Hematopoietic multipotent progenitor cell treated with erythropoietin and hydrocortisone succinate and interleukin-3 and kit ligand, for 6 days (in vitro differentiated cells): ENCODE measurements around the gene PSG2.
"Not testable (repeated sequence)": the region's sequence is repeated elsewhere in the genome, so short reads cannot be mapped to it uniquely, and the experiment has no call there.

Experiments
- DNase-seq: peaks from one replicate; pipeline ENCODE4 v3.0.0-alpha.2; 2015

PSG2 gene

GRCh38 chr19:43082601-43083000 lies at the start of gene PSG2:
TSS of gene PSG2 (minus strand) at chr19:43082701. CDS start at chr19:43082569, 132 bp downstream.
- DNase-seq = not testable (repeated sequence)

- DNase-seq = not testable (repeated sequence)
These were observed 48.9 kb upstream of the PSG2 start for GRCh38 chr19:43131281-43131842.

GRCh38 chr19:43129197-43129596 lies 46.7 kb upstream of the PSG2 start:
- DNase-seq = not testable (repeated sequence)

- DNase-seq = not testable (repeated sequence)
These were observed 44.8 kb upstream of the PSG2 start for GRCh38 chr19:43127336-43127735.

- no peak for DNase-seq
These were observed 44.2 kb upstream of the PSG2 start for GRCh38 chr19:43126720-43127119.

GRCh38 chr19:43124360-43124759 lies 41.9 kb upstream of the PSG2 start:
- DNase-seq = no peak

GRCh38 chr19:43120433-43121026 lies 38.0 kb upstream of the PSG2 start:
- not testable (repeated sequence) for DNase-seq

- not testable (repeated sequence) for DNase-seq
These were observed 37.0 kb upstream of the PSG2 start for GRCh38 chr19:43119526-43119925.

- DNase-seq = not testable (repeated sequence)
These were observed 33.9 kb upstream of the PSG2 start for GRCh38 chr19:43116421-43116820.

- not testable (repeated sequence) for DNase-seq
These were observed 33.0 kb upstream of the PSG2 start for GRCh38 chr19:43115548-43115947.

GRCh38 chr19:43115064-43115463 lies 32.6 kb upstream of the PSG2 start:
- DNase-seq = not testable (repeated sequence)

- not testable (repeated sequence) for DNase-seq
These were observed 32.1 kb upstream of the PSG2 start for GRCh38 chr19:43114626-43115025.

- not testable (repeated sequence) for DNase-seq
These were observed 24.9 kb upstream of the PSG2 start for GRCh38 chr19:43107401-43107800.

- DNase-seq = no peak
These were observed 23.0 kb upstream of the PSG2 start for GRCh38 chr19:43105496-43105895.

- DNase-seq = peak; percentile 7
These were observed 21.8 kb upstream of the PSG2 start for GRCh38 chr19:43104215-43104850.

GRCh38 chr19:43101950-43102349 lies 19.4 kb upstream of the PSG2 start:
- no peak for DNase-seq

GRCh38 chr19:43098416-43098815 lies 15.9 kb upstream of the PSG2 start:
- not testable (repeated sequence) for DNase-seq

- DNase-seq = peak; percentile 69
These were observed 5.3 kb upstream of the PSG2 start for GRCh38 chr19:43087702-43088340.

GRCh38 chr19:43085796-43086530 lies 3.5 kb upstream of the PSG2 start:
- DNase-seq = not testable (repeated sequence)

GRCh38 chr19:43084196-43084832 lies 1.8 kb upstream of the PSG2 start:
- peak; percentile 7 for DNase-seq

GRCh38 chr19:43083721-43084120 lies 1.2 kb upstream of the PSG2 start:
- not testable (repeated sequence) for DNase-seq

GRCh38 chr19:43078311-43078710 lies 4.2 kb downstream of the PSG2 start:
- DNase-seq = no peak
